Stimulated activated CD8-positive, alpha-beta memory T cell treated with anti-CD3 and anti-CD28 coated beads, Interleukin-12 subunit alpha, Interleukin-12 subunit beta, amount 100 ng/mL, for 1 hour (primary cell): Measurements from ENCODE around the gene LRP1B.
"Not testable (repeated sequence)": the region's sequence is repeated elsewhere in the genome, so short reads cannot be mapped to it uniquely, and the experiment has no call there.

Source experiments
- DNase-seq: peaks from one replicate; pipeline ENCODE4 v3.0.0-alpha.2; 2020; ENCODE audit warnings: low read depth

The LRP1B gene

GRCh38 chr2:141878016-141878415 lies 252.8 kb downstream of the LRP1B start:
- no peak for DNase-seq

GRCh38 chr2:141871913-141872634 lies 258.7 kb downstream of the LRP1B start:
- no peak for DNase-seq

DNA sequence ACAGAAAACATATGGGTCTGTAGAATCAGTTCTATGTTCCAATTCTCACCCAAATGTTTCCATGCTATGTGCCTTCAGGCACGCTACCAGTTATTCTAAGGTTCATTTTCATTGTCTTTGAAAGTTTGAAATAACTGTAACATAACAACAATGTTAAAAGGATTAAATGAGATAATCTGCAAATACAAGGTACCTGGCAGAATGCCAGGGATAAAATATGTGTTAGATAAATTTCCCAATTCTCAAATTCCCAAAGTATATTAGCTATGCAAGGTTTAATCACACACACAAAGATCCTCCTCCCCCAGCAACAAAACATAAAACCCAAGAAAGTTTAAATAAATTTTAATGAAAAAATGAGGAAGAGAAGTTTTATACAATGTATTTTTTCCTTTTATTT lies 261.2 kb downstream of the LRP1B start:
- no peak for DNase-seq

- no peak for DNase-seq
These were observed 266.9 kb downstream of the LRP1B start for GRCh38 chr2:141863964-141864363.

DNA sequence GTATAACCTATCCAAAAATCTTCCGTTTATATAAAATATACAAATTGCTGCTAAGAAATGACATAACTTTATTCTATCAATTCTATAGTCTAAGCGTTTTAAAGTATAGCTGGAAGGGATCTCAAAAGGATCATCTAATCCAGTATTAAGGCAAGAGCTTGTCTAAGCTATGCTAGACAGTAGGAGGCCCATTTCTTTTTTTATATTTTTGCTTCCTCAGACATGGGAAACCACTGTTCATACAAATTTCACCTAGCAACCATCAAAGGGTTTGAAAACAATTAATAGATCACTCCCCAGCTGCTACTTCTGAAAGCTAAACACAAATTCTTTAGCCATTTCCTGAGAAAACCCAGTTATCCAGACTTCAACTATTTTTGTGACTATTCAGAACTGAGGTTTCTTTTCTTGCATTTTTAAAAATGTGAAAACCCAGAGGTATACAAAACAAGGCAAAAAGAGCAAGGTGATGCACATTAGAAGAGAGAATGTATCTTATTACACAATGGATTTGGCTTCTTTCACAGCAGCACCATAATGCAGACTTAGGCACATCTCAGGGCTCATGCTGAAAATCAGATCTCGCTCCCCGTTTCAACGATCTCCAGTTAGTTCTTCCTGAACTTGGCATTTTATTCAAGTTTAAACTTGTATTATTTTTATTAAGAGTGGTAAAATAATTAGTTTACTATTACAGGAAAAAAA lies 274.4 kb downstream of the LRP1B start:
- no peak for DNase-seq

DNA sequence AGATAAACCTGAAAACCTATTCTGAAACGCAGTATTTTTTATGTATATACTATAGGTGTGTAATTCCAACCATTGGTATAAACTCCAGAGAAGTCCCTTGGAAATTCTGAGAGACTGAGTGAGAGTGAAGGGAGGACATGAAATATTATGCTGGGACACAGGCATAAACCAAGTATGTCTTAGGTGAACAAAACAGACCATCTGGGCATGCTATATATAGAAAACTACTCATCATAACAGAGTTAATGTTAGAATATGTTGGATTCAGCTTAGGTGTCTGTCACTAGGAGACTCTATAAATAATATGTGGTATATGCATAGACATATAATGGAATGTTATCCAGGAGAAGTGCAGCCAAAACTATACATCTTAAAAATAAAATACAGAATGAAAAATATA lies 282.6 kb downstream of the LRP1B start:
- DNase-seq: no peak

DNA sequence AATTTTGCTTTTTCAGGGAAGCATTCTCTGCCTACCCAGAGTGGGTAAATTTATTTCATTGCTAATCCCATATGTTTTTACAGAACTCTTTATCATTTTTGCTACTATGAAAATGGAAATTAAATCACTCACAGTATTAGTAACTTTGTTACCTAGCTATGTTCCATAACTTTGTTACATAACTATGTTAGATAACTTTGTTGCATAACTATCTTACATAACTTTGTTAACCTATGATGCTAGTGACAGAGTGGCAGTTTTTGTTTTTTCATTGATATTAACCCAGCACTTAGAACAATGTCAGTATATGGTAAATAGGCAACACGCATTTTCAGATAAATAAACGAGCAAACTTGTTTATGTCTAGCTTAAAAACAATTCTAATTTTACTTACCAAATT lies 286.6 kb downstream of the LRP1B start:
- no peak for DNase-seq

DNA sequence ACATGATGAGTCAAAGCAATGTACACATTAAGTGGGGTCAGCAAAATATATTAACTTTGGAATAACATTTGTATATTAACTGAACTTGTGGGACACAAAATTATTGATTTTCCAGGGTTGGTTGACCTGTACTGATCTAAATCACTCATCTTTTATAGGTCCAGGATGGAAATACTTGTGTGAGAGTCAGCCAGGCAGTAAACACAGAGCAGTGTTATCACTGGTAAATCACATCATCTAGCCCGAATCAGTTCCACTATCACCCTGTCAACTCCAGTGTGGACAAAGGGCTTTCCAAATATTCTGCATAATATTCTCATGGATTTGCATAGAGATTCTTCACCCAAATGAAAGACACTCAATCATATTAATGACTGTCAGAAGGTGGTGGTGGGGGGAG lies 295.7 kb downstream of the LRP1B start:
- DNase-seq: no peak

GRCh38 chr2:141828761-141829160 lies 302.1 kb downstream of the LRP1B start:
- DNase-seq: no peak

- DNase-seq: no peak
These were observed 306.0 kb downstream of the LRP1B start for GRCh38 chr2:141824790-141825189.

DNA sequence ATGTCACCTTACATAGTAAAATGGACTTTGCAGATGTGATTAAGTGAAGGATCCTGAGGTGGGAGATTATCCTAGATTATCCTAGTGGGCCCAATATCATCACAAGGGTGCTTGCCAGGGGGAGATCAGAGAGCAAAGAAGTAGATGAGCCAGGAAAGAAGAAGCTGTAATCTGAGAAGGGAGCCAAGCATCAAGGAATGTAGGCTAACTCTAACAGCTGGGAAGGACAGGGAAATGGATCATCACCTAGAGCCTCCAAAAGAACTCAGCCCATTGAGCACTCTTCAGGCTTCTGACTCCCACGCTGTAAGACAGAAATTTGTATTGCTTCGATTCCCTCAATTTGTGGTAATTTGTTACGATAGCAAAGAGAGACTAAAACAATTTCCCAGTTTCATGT lies 309.9 kb downstream of the LRP1B start:
- DNase-seq: no peak

DNA sequence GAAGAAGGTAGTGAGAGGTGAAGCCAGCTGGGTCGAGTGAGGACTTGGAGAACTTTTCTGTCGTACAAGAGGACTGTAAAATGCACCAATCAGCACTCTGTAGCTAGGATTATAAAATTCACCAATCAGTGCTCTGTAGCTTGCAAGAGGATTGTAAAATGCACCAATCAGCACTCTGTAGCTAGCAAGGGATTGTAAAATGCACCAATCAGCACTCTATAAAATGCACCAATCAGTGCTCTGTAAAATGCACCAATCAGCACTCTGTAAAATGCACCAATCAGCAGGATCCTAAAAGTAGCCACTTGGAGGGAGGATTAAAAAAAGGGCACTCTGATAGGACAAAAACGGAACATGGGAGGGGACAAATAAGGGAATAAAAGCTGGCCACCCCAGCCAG lies 315.5 kb downstream of the LRP1B start:
- not testable (repeated sequence) for DNase-seq

GRCh38 chr2:141814150-141814549 lies 316.7 kb downstream of the LRP1B start:
- no peak for DNase-seq

DNA sequence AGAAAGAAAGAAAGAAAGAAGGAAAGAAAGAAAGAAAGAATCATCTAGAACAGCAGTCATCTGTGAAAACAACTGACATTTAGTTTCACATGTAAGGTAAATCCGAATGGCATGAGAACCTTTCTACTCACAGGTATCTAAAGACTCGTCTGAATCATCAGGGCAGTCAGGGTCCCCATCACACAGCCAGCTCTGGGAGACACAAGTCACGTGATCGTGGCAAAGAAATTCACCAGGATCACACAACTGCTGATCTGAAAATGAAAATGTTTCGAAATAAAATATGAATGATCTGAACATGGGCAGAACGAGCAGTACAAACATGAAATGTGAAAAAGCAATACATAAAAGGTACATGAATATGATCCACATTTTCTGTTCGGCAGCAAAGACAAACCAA lies 320.7 kb downstream of the LRP1B start:
- no peak for DNase-seq

DNA sequence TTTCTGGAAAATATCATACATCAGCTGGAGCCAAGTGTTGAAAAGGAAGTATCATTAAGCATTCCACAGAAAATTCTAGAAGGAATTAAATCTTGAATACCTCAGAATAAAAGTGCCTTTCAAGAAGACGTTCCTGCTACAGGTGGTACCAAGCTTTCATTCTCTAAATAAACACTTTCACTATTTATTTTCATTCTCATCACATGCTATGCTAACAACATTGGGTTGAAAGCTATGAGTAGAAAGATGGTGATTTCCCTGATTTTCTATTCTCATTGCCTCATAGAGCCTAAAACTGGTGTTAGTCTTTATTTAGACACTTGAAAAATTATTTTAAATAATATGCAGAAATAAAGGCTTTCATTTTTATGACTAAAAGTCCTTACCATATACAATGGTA lies 324.7 kb downstream of the LRP1B start:
- DNase-seq: no peak

GRCh38 chr2:141805302-141805701 lies 325.5 kb downstream of the LRP1B start:
- no peak for DNase-seq

DNA sequence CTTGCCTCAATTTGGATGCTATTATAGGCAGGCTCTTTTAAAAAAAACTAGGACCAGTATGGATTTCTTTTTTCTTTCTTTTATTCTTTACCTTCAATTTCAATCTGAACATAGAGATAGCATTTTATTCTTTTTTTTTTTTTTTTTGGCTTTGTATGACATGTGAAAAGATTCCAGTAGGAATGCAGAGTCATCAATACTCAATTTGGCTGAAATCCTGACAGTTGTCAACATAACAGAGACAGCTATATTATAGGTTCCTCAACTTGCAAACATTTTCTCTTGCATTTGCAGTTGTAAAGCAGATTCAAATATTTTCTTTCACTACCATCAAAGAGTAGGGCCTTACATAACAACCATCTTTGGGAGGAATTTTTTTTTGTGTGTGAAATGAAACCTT lies 334.4 kb downstream of the LRP1B start:
- no peak for DNase-seq

DNA sequence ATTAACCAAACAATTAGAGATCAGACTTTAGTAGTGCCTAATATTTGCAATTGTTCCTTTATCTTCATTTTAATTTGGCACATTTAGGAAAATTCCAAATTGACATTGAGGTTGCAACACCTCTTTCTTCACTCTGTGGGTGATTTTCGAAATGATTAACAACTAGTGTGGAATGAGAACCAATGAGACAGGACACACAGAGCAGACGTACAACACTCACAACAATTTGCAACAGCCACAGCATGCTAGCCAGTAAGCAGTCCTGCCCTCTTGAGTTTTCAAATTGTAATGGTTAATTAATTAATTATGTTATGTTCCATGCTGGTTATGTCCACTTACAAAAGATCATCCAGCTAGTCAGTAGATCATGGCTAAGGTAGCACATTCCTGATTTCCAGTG lies 339.3 kb downstream of the LRP1B start:
- no peak for DNase-seq

DNA sequence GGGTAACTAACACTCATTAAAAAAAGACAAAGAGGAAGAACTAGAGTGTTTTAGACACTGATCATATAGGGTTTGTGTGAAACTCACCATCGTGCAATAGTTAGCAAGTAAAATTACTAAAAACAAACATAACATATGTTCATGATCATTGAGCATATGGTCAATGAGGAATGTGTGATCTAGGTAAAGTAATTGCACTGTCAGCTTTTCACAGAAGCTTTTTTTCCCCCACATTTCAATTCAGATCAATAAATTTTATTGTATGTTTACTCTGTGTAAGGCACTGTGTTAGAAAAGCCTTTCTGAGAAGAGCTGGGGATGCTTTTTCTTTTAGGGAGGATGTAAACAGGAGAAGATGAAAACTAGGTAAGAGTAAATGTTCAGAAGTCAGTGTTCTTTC lies 348.2 kb downstream of the LRP1B start:
- no peak for DNase-seq

DNA sequence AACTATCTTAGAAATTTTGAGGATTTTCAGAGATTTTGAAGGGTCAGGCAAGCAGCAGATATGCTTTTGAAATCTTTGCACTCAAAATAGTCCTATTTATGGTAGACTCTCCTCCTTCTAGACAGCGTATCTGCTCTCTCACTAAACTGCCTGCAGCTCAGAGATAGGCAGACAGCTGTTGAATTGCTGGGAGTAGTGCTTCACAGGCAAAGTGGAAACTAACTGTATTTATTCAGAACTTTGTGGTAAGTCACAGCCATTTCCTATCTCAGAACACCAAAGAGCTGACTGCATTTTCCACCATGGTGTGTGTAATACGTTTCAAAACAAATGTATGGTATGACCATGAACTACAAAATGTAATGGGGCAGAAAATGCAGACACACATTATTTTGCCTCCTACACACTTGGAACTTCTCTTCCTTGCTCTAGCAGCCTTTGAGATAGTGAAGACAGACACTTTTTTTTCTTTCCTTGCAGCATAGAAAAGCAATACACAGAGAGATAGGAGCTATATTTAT lies 352.4 kb downstream of the LRP1B start:
- no peak for DNase-seq

DNA sequence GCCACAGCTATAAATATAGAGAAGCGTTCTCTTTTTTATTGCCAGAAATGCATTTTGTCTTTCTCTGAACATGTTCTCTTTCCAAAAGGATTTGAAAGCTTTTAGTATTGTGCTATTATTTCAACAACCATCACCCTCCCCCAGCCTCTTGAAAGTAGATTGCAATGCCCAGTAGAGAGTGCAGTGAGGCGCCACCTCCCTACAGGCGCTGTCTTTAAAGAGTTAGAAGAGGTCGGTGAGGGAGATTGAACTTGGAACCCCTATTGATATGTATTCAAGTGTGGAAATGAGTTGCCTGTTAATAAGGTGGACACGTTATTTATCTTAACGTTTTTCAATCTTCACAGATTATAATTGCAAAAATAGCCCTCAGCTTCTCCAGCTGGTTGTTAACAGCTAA lies 360.3 kb downstream of the LRP1B start:
- DNase-seq: no peak

- DNase-seq: no peak
These were observed 363.1 kb downstream of the LRP1B start for GRCh38 chr2:141767691-141768090.

GRCh38 chr2:141767051-141767450 lies 363.8 kb downstream of the LRP1B start:
- no peak for DNase-seq

DNA sequence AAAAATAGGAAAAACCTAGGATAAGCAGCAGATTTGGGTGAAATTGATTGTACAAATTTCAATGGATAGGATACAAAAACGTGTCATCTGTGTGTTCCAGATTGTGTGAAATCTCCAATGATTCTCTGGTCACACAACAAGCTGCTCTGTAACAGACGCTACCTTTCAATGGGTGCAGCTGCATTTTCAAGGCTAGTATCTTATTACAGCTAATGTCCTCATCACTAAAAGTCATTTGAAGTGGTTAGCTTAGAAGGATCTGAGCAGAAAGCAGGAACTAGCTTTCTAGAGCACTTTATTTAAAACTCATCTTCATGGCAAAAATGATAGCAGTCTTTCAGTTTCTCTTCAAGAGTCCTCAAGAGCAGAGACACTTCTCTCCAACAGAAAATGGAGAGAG lies 364.6 kb downstream of the LRP1B start:
- DNase-seq: no peak
